HG03135 (cell line): Measurements from ENCODE around the gene UFC1.

Experiments used
- ATAC-seq: cut with Tn5 transposase; IDR thresholded peaks from one replicate; pipeline ENCODE4 v1.9.1; 2021; ENCODE audit warnings: mild to moderate bottlenecking, moderate library complexity; ENCODE audit not compliant: unreplicated experiment

The UFC1 gene

GRCh38 chr1:161168906-161169305 is 15.1 kb downstream of the UFC1 start:
- ATAC-seq = no peak

- no peak for ATAC-seq
Measured at GRCh38 chr1:161171191-161171590, 17.4 kb downstream of the UFC1 start.

DNA sequence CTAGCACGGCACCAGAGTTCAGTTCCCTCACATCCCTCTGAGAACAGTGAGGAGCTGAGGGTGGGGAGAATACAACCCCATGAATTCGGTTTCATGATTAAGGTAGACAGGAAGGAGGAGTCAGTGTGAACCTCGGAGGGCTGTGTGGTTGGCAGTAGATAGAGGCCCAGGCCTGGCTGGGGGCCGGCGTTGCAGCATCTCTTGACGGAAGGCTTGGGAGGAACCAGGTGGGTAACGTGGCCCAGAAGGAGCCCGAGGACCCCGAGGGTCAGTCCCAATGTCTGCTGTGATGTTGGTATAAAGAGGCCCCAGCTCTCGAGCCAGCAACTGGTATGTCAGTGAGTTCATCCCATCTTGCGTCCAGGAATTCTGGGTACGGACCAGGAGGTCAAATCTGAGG is 17.9 kb downstream of the UFC1 start:
- ATAC-seq = no peak

- ATAC-seq = no peak
Measured at GRCh38 chr1:161172349-161172748, 18.6 kb downstream of the UFC1 start.

GRCh38 chr1:161172776-161173376 is 19.1 kb downstream of the UFC1 start:
- no peak for ATAC-seq

- ATAC-seq = no peak
Measured at GRCh38 chr1:161173711-161174110, 19.9 kb downstream of the UFC1 start.

DNA sequence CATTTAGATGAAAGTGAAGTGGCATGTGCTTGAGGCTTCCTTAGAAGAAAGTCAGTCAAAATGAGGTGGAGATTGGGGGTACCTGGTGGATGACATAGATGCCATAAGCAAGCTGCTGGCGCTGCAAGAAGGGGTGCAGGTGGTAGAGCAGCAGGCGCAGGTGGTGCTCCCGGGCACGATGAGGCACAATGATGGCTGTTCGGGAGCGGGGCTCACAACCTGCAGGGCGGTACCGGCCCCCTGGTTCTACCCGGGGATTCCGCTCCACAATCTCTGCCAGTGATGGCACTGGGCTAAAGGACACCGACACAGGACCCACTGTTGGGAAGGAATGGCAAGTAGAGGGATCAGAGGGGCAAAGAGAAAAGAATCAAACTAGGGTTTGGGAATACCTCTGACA is 21.1 kb downstream of the UFC1 start:
- no peak for ATAC-seq

GRCh38 chr1:161175771-161176453 is 22.1 kb downstream of the UFC1 start:
- ATAC-seq = no peak

- ATAC-seq = no peak
Measured at GRCh38 chr1:161176468-161177111, 22.8 kb downstream of the UFC1 start.

DNA sequence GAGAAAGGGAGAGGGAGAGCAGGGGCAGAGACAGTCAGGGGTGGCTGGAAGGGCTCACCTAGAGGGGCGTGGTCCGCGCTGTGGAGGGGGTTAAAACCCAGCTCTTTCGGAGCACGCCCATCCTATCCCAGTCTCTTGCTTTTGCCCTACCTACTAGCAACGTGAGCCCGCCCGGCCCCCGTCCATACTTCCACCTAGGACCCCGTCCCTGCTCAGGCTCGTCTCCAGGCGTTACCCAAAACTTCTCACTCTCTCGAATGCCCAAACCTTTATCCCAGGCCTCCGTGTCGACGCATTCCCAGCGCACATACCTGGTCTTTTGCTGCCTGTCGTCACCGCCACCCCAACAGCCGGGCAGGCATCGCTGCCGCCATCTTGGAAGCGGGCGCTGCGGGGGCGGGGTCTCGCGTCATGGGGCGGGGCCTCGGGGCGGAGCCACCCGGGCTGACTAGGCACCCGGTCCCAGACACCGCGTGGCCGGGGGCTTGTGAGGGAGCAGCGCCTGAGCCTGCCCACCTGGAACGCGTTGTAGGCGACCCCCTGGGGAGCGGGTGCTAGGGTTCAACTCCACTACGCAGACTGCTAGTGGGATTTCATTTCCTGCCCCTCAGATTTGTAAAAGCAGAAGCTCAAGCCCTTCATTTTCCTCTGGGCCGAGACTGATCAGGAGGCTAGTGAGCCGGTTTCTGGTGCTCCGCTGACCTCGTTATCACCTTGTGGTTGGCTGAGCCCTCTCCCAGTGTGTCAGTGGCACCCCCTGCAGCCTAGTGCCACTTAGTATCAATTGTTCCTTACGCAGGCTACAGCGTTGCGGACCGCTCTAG is 23.5 kb downstream of the UFC1 start, which contains the start of gene B4GALT3:
Gene B4GALT3, minus strand, starts transcription at position 396 of the 824 bp plus-strand sequence. CDS start 1,447 bp downstream, outside the sequence.
- ATAC-seq = peak; percentile 76

- no peak for ATAC-seq
Measured at GRCh38 chr1:161177936-161178244, 24.1 kb downstream of the UFC1 start.

- ATAC-seq = no peak
Measured at GRCh38 chr1:161179698-161180097, 25.9 kb downstream of the UFC1 start.

DNA sequence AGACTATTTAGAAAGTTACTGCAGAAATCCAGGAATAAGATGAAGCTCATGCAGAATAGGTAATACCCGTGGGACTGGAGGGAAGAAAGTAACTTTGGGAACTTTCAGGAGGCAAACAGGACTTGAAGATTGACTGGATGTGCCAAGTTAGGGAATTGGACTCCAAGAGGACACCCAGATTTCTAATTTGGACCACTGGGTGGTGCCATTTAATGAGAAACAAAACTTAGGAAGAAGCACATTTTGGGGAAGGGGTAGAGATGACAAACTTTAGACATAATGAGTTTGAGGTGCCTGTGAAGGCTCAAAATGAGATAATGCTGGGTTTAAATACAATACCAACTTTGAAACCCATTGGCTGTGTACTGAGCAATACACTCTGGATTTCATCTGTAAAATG is 26.9 kb downstream of the UFC1 start:
- no peak for ATAC-seq

GRCh38 chr1:161182214-161182613 is 28.4 kb downstream of the UFC1 start:
- peak; percentile 45 for ATAC-seq

DNA sequence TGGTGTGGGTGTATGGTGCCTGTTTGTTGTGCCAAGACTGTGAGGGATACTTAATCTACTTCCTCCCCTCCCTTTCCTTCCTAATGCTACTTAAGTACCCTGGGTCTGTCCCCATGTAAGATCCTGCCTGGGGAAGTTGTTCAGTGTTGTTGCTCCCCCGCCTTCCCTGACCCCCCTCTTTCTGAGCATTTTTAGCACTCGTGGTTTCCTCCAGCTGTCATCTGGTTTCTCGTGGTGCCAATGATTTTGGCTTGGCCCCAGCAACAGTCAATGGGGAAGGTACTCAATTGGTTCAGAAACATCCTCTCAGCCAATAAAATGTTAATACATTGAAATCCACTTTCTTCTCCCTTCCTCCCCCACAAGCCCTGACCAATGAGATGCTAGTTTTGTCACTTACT is 31.5 kb downstream of the UFC1 start:
- ATAC-seq = peak; percentile 55

- ATAC-seq = peak; percentile 21
Measured at GRCh38 chr1:161185732-161186311, 32.0 kb downstream of the UFC1 start.

DNA sequence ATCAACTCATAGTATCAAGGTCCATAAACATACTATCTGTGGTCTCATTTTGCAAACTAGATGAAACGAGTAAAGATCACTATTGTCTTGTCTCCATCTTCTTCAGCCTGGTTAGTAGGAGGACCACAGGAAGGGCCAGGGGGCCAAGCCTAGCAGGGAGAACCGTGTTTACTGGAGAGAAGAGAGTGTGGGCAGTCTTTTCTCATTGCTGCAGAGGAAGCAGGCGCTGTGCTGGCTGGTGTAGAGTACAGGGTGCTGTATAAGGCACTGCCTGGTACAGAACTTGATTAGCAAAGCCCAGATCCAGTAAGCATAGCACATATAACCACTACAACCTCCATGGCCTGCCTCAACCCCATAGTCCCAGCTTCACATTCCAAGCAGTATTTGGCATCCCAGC is 33.5 kb downstream of the UFC1 start:
- ATAC-seq = no peak

DNA sequence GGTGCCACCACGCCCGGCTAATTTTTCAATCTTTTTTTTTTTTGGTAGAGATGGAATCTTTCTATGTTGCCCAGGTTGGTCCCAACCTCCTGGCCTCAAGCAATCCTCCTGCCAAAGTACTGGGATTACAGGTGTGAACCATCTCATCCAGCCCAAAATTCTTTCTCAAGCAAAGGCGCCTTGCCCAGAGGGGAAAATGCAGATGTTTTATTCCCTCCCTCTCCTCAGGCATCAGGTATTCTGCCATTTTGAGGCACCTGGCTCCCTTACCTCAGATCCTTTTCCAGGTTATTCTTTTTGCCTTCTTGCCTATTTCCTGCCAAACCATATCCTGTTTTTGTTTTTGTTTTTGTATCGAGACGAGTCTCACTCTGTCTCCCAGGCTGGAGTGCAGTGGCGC is 34.6 kb downstream of the UFC1 start:
- no peak for ATAC-seq

- ATAC-seq = no peak
Measured at GRCh38 chr1:161189036-161189435, 35.3 kb downstream of the UFC1 start.

DNA sequence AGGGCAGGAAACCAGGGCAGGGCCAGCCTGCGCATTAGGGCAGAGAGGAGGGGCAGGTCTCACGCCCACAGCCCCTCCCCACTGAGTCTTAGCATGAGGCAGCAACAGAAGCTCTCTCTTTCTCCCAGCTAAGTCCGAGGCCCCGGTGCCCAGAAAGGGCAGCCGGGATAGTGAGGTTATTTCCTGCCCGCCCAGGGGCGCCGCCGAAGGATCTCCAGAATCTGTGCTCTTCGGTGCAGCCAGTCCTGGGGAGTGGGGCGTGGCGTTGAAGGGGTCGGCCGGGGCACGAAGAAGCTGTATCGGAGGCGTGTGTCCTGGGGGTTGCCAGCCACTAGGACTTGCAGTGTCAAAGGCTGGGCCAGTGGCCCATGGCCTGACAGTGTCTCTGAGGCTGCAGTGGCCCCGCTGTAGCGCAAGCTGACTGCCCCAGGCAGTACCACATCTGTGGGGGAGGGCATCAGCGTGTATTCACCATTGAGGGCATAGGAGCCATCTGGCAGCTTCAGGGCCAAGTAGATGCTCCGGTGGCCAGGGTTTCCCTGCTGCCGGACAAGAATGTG is 37.3 kb downstream of the UFC1 start:
- ATAC-seq = no peak

DNA sequence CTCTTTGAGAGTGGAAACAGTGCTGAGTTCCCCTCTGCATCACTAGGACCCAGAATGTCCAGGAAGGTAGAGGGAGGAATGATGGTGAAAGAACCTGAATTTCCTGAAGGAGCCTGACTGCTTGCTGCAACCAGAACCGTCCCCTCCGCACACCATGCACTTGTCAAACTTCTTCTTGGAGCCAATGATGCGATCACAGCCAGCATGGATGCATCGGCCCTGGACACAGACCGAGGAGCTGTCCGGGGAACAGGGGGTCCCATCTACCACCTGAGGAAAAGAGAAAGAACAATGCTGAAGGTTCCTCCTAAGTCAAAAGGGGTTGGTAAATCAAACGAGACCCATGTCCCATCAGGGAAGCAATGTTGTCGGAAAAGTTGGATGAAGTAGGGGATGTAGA is 38.2 kb downstream of the UFC1 start:
- ATAC-seq = no peak
